Sigmoid colon (tissue), 7 donors: ENCODE measurements around the gene UFD1. TPM values are rescaled to one million over a fixed set of nuclear protein-coding genes. Genes with fewer than 3 reads are reported as not detected.
"Not testable (repeated sequence)": the region's sequence is repeated elsewhere in the genome, so short reads cannot be mapped to it uniquely, and the experiment has no call there.

Experiments used
- DNase-seq: peaks from one replicate; pipeline ENCODE4 v3.0.0-alpha.2; 2019
- H3K27ac ChIP-seq, 4 donors: fragments of 200-600 bp; sonication (generic); one replicate each; pipeline ENCODE4 v1.5.1; 2016 to 2019; ENCODE audit warnings: mild to moderate bottlenecking in 1 of 4
- H3K27me3 ChIP-seq, 3 donors: fragments of 200-600 bp; sonication (generic); one replicate each; pipeline ENCODE4 v1.5.1; 2019; ENCODE audit warnings: mild to moderate bottlenecking in 1 of 3
- H3K36me3 ChIP-seq, 4 donors: fragments of 200-600 bp; sonication (generic); one replicate each; pipeline ENCODE4 v1.5.1; 2016 to 2019
- H3K4me1 ChIP-seq, 4 donors: fragments of 200-600 bp; sonication (generic); one replicate each; pipeline ENCODE4 v1.5.1; 2017 to 2019
- H3K4me3 ChIP-seq, 4 donors: fragments of 200-600 bp; sonication (generic); one replicate each; pipeline ENCODE4 v1.5.1; 2017 to 2019; ENCODE audit warnings: mild to moderate bottlenecking in 2 of 4, moderate library complexity in 1 of 4
- H3K9me3 ChIP-seq, 4 donors: fragments of 200-600 bp in 3 of 4; sonication (generic) in 3 of 4; one replicate each; pipeline versions ENCODE4 v1.5.1 to v1.6.1; 2013 to 2019
- CTCF ChIP-seq, 4 experiments: fragments of 450-650 bp in 3 of 4; fragments of 200-600 bp in 1 of 4; IDR thresholded peaks; one replicate each; pipeline ENCODE4 v1.5.1; 2016 to 2019; ENCODE audit warnings: antibody characterized with exemption in 4 of 4, mild to moderate bottlenecking in 3 of 4, moderate library complexity in 2 of 4
- EP300 ChIP-seq, 4 donors: sonication (generic); formaldehyde crosslinking; IDR thresholded peaks; one replicate each; pipeline ENCODE4 v1.6.1; 2017; ENCODE audit warnings: antibody characterized with exemption in 4 of 4
- POLR2A ChIP-seq, 2 donors: fragments of 450-650 bp; IDR thresholded peaks; one replicate each; pipeline ENCODE4 v1.6.1; 2016; ENCODE audit warnings: antibody characterized with exemption in 2 of 2, mild to moderate bottlenecking in 2 of 2, moderate library complexity in 2 of 2
- POLR2AphosphoS5 ChIP-seq, 4 donors: sonication (generic); formaldehyde crosslinking; IDR thresholded peaks; one replicate each; pipeline ENCODE4 v1.6.1; 2017; ENCODE audit warnings: antibody characterized with exemption in 4 of 4
- WGBS, 2 donors: extraction: QIAGEN DNeasy Blood & Tissue Kit; methylation state at CpG; one replicate each; pipeline ENCODE4 v1.1.7; 2013; 5-methylcytosine and 5-hydroxymethylcytosine counted together
- intact Hi-C: fragments of 100-400 bp; cut with DNase I; formaldehyde crosslinking; loops from one replicate; pipeline ENCODE4 v1.15.1; 2023
- polyA plus RNA-seq, 3 donors: library from polyadenylated mRNA; stranded (reverse); fragments of 200-250 nt; gene quantifications; one replicate each; pipeline ENCODE4 v1.2.3, GENCODE V29; 2013
- total RNA-seq, 4 donors: library from RNA; depleted of rRNA; stranded (reverse); fragments of >200 nt; gene quantifications; one replicate each; pipeline ENCODE4 v1.1.0, GENCODE V29; 2016
- donor health status: healthy with polysubstance abuse.
- donor health status: Bipolar disorder and iron deficiency.
- donor health status: healthy.

Gene UFD1
- total and polyA plus RNA-seq, 7 donors, result 28.5 to 131 (median 45.7) TPM

GRCh38 chr22:19440411-19441195 is 38.4 kb downstream of the UFD1 start:
- WGBS, 2 donors, result 85 to 92% methylated on average over 8 of the region's 8 CpGs
- H3K27me3 ChIP-seq, result no peaks in the 10 kb centered on the region
- H3K4me1 ChIP-seq, result peaks cover 0 to 7% (median 3%) of the 10 kb centered on the region in 4 donors
- TF ChIP-seq POLR2AphosphoS5 (IDR thresholded peaks at IDR 0.05), result no peak
- no peak for TF ChIP-seq EP300 (IDR thresholded peaks at IDR 0.05)
- TF ChIP-seq CTCF (IDR thresholded peaks at IDR 0.05), result no peak
- TF ChIP-seq POLR2A (IDR thresholded peaks at IDR 0.05), result no peak
- intact Hi-C loops, result loop anchor here (10.0 kb wide), 1 partner anchor 414 kb away; the partner anchor contains the start of genes GNB1L and RTL10
- H3K9me3 ChIP-seq, result no peaks in the 10 kb centered on the region
- DNase-seq, result no peak
- no peak overlapping the region for H3K27ac ChIP-seq
- H3K4me3 ChIP-seq, result no peak overlapping the region
- H3K36me3 ChIP-seq, result peaks cover 5 to 64% (median 12%) of the 10 kb centered on the region in 4 donors

GRCh38 chr22:19438298-19438697 is 40.7 kb downstream of the UFD1 start:
- TF ChIP-seq POLR2A (IDR thresholded peaks at IDR 0.05) (no peak), EP300 (IDR thresholded peaks at IDR 0.05) (no peak), POLR2AphosphoS5 (IDR thresholded peaks at IDR 0.05) (no peak), CTCF (IDR thresholded peaks at IDR 0.05) (no peak)
- Histone ChIP-seq H3K4me3 (no peak overlapping the region), H3K27me3 (no peaks in the 10 kb centered on the region), H3K4me1 (peaks cover 0 to 7% (median 4%) of the 10 kb centered on the region in 4 donors), H3K27ac (no peak overlapping the region), H3K36me3 (peaks cover 0 to 63% (median 12%) of the 10 kb centered on the region in 4 donors), H3K9me3 (no peaks in the 10 kb centered on the region)
- no peak for DNase-seq
- intact Hi-C loops, result loop anchor here (10.0 kb wide), 1 partner anchor 143 kb away; the partner anchor contains the start of gene CLTCL1
- 95 to 97% methylated on average over 7 of the region's 7 CpGs for WGBS, 2 donors

- WGBS, 2 donors, result 94 to 96% methylated on average over 9 of the region's 9 CpGs
- DNase-seq, H3K27ac ChIP-seq, H3K9me3 ChIP-seq, H3K27me3 ChIP-seq, H3K4me3 ChIP-seq: not testable (repeated sequence)
- peaks cover 0 to 47% (median 12%) of the 10 kb centered on the region in 4 donors for H3K36me3 ChIP-seq
- intact Hi-C loops, result loop anchor here (10.0 kb wide), 1 partner anchor 142 kb away; the partner anchor contains the start of gene CLTCL1
- H3K4me1 ChIP-seq, result peaks cover 0 to 12% (median 11%) of the 10 kb centered on the region in 4 donors
Observed at GRCh38 chr22:19436444-19437161, 42.4 kb downstream of the UFD1 start.

GRCh38 chr22:19434829-19435580 is 44.0 kb downstream of the UFD1 start:
- TF ChIP-seq EP300 (IDR thresholded peaks at IDR 0.05) (no peak), CTCF (IDR thresholded peaks at IDR 0.05) (no peak), POLR2AphosphoS5 (IDR thresholded peaks at IDR 0.05) (no peak), POLR2A (IDR thresholded peaks at IDR 0.05) (no peak)
- H3K27me3 ChIP-seq, result no peaks in the 10 kb centered on the region
- H3K4me1 ChIP-seq, result peaks cover 0 to 22% (median 21%) of the 10 kb centered on the region in 4 donors
- 74 to 84% methylated on average over 2 of the region's 2 CpGs for WGBS, 2 donors
- no peak for DNase-seq
- H3K27ac ChIP-seq, result no peak overlapping the region
- no peak overlapping the region for H3K4me3 ChIP-seq
- no peaks in the 10 kb centered on the region for H3K9me3 ChIP-seq
- H3K36me3 ChIP-seq, result peaks cover 0 to 38% (median 12%) of the 10 kb centered on the region in 4 donors
- intact Hi-C loops, result loop anchor here (5.0 to 10.0 kb wide), 2 partner anchors 140 to 258 kb away; partner anchors contain the start of genes CLTCL1 and SLC25A1
